ENCODE results near the gene VAMP1. TPM values are rescaled to one million over a fixed set of nuclear protein-coding genes. Genes with fewer than 3 reads are reported as not detected.

The VAMP1 gene
- total RNA-seq, 4 donors from 2014 or later: 2.6 to 23.1 (median 17.7) TPM

DNA sequence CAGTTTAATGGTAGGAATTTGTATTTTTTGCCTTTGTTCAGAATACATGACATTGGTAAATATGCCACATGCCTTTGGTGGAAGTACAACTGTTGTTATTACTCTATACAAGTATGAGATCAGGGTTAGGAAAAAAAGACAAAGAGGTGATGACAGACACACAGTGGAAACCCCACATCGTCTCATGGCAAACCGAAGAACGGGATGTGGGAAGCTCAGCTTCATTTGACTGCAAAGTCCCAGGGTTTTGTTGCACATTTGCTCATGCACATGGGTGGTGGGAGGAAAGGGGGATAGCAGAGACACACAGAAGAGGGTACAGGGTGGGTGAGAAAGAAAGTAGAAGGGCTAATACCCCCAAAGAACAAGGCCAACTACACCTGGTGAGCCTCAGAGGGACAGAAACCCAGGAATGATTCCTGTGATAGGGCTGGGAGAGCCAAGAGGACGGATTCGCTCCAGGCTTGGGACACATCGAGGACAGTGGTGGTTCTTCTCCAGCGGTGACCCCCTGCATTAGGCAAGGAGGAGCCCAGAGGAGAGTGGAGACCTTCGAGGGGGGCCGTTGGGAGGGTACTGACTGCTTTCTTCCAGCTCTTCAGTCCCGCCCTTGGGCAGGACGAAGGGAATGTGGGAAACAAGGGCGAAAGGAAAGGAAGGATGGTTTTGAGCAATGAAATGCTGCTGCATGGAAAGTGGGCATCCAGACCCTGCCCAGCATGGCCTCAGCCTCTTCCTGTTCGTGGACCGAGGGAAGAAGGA, 8.1 kb downstream of the VAMP1 start:
- DNase-seq: no peak
- H3K27me3 ChIP-seq: no peaks in the 10 kb centered on the region
- H3K27ac ChIP-seq: peak overlapping the region; percentile 59 to 82 (median 74)
- 73 to 82% methylated on average over 3 to 14 of the region's 14 CpGs for WGBS, 2 donors (ENCODE audit: low coverage in 1 of 2)
- TF ChIP-seq EP300 (IDR thresholded peaks at IDR 0.05; ENCODE audit: low read depth) (no peak), POLR2AphosphoS5 (IDR thresholded peaks at IDR 0.05) (no peak), POLR2A (IDR thresholded peaks at IDR 0.05) (no peak)
- TF ChIP-seq, protein P1, sequence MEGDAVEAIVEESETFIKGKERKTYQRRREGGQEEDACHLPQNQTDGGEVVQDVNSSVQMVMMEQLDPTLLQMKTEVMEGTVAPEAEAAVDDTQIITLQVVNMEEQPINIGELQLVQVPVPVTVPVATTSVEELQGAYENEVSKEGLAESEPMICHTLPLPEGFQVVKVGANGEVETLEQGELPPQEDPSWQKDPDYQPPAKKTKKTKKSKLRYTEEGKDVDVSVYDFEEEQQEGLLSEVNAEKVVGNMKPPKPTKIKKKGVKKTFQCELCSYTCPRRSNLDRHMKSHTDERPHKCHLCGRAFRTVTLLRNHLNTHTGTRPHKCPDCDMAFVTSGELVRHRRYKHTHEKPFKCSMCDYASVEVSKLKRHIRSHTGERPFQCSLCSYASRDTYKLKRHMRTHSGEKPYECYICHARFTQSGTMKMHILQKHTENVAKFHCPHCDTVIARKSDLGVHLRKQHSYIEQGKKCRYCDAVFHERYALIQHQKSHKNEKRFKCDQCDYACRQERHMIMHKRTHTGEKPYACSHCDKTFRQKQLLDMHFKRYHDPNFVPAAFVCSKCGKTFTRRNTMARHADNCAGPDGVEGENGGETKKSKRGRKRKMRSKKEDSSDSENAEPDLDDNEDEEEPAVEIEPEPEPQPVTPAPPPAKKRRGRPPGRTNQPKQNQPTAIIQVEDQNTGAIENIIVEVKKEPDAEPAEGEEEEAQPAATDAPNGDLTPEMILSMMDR (IDR thresholded peaks at IDR 0.05): no peak
- H3K9me3 ChIP-seq: no peaks in the 10 kb centered on the region
- H3K4me1 ChIP-seq: peaks cover 3 to 44% (median 4%) of the 10 kb centered on the region in 4 donors
- in situ Hi-C loops (cut with MboI; ENCODE audit: low pct_ligation_motif_present in 1 of 4, low pct_unique_long_range_greater_than_20kb in 1 of 4, low sequenced_read_pairs in 3 of 4): loop anchor here in 2 of 4 donors (25.0 kb wide), 1 partner anchor 125 kb away; the partner anchor contains the start of gene TNFRSF1A (in 2 of the 2)
- intact Hi-C loops (cut with DNase I; ENCODE audit: low total_unique reads): loop anchor here (5.0 kb wide), 1 partner anchor 40 kb away; no protein-coding TSS in a partner anchor
- peaks cover 0 to 56% (median 25%) of the 10 kb centered on the region in 4 donors for H3K36me3 ChIP-seq
- H3K4me3 ChIP-seq: no peak overlapping the region

DNA sequence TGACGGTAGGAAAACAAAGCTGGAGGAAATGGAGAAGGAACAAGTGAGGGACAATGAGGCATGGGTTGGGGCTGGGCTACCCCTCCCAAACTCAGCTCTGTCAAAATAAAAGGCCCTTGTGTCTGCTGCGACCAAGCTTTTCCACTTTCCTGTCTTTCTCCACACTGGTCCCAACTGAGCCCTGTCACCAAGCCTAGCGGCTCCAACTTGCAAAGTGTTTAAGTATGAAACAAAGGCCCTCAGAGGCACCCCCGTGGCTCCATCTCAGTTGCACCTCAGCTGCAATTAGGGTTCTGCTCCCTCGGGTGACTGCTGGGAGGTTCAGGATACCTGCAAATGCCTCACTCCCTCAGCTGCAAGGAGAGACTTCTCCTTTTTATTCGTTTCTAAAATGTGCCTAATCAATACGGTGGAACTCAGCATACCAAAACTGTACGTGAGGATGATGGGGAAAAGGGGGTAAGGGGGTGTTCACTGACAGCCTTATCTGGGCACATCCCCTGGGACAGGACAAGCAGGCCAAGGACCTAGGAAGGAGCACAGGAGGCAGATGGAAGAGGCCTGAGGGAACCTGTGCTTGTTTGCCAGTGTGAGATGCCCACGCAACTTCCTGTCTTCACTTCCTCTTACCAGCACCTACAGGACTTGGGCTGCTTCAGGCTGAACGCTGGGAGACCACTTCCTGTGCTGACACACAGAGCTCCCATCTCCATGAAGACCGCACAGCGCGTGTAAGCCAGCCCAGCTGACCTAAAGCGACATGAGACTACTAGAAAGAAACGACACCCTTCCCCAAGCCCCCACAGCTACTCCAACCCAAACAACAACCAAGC, 8.9 kb downstream of the VAMP1 start:
- DNase-seq: peak; percentile 80
- intact Hi-C loops (cut with DNase I; ENCODE audit: low total_unique reads) (loop anchor here (5.0 kb wide), 1 partner anchor 39 kb away; no protein-coding TSS in a partner anchor), in situ Hi-C loops (cut with MboI; ENCODE audit: low pct_ligation_motif_present in 1 of 4, low pct_unique_long_range_greater_than_20kb in 1 of 4, low sequenced_read_pairs in 3 of 4) (loop anchor here in 2 of 4 donors (25.0 kb wide), 1 partner anchor 124 kb away; the partner anchor contains the start of gene TNFRSF1A (in 2 of the 2))
- 58 to 64% methylated on average over 4 to 15 of the region's 15 CpGs for WGBS, 2 donors (ENCODE audit: low coverage in 1 of 2)
- Histone ChIP-seq H3K9me3 (no peaks in the 10 kb centered on the region), H3K4me3 (no peak overlapping the region), H3K27ac (peak overlapping the region; percentile 59 to 82 (median 74)), H3K4me1 (peaks cover 0 to 39% (median 4%) of the 10 kb centered on the region in 4 donors), H3K36me3 (peaks cover 0 to 64% (median 27%) of the 10 kb centered on the region in 4 donors), H3K27me3 (no peaks in the 10 kb centered on the region)
- no peak for TF ChIP-seq EP300 (IDR thresholded peaks at IDR 0.05; ENCODE audit: low read depth)
- TF ChIP-seq, protein P1 (IDR thresholded peaks at IDR 0.05): no peak
- TF ChIP-seq POLR2A (IDR thresholded peaks at IDR 0.05): no peak
- TF ChIP-seq POLR2AphosphoS5 (IDR thresholded peaks at IDR 0.05): peak in 1 of 3 donors; percentile 33

DNA sequence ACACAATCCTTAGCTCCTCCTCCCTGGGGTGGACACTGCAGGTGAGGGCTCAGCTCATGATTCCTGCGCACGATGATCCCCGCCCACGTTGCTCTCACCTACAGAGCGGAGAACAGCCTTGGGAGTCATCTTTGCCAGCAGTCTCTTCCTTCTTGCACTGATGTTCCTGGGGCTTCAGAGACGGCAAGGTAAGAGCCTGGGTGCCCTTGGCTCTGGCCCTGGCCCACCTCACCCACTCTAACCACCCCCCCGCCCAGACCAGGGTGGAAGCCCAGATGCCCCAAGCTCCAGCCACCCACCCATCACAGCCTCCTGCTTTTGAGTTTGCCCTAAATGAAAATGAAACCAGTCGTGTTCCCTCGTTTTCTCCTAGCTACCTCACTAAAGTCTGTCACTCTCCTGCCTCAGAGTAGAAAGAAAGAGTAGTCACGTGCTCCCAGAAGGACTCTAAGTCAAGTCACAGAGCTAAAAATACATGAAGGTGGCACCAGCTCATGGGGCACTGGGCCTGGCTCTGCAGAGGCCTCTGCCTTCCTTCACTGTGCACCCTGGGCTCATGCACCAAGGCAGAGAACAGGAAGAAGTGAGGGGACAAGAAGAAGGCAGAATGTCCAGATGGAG, 9.6 kb downstream of the VAMP1 start:
- Histone ChIP-seq H3K27ac (peak overlapping the region; percentile 59 to 82 (median 74)), H3K36me3 (peaks cover 0 to 61% (median 28%) of the 10 kb centered on the region in 4 donors), H3K27me3 (no peaks in the 10 kb centered on the region), H3K4me1 (peaks cover 0 to 35% (median 4%) of the 10 kb centered on the region in 4 donors), H3K4me3 (no peak overlapping the region), H3K9me3 (no peaks in the 10 kb centered on the region)
- TF ChIP-seq POLR2A (IDR thresholded peaks at IDR 0.05) (no peak), EP300 (IDR thresholded peaks at IDR 0.05; ENCODE audit: low read depth) (no peak), POLR2AphosphoS5 (IDR thresholded peaks at IDR 0.05) (no peak)
- TF ChIP-seq, protein P1 (IDR thresholded peaks at IDR 0.05): no peak
- intact Hi-C loops (cut with DNase I; ENCODE audit: low total_unique reads) (loop anchor here (5.0 kb wide), 1 partner anchor 39 kb away; no protein-coding TSS in a partner anchor), in situ Hi-C loops (cut with MboI; ENCODE audit: low pct_ligation_motif_present in 1 of 4, low pct_unique_long_range_greater_than_20kb in 1 of 4, low sequenced_read_pairs in 3 of 4) (loop anchor here in 2 of 4 donors (25.0 kb wide), 1 partner anchor 124 kb away; the partner anchor contains the start of gene TNFRSF1A (in 2 of the 2))
- 84% methylated on average over 10 of the region's 10 CpGs; no CpG with 5 or more reads in 1 of the 2 donors for WGBS, 2 donors (ENCODE audit: low coverage in 1 of 2)
- DNase-seq: no peak

All from transverse colon (tissue), 4 donors.